ENCODE data around the gene TOMM6.

The TOMM6 gene

GRCh38 chr6:41789390-41789724, 1.9 kb downstream of the TOMM6 start:
- no peak for TF ChIP-seq CTCF (IDR thresholded peaks at IDR 0.05; ENCODE audit: low read depth, low read length)

GRCh38 chr6:41790045-41790444, 2.6 kb downstream of the TOMM6 start:
- no peak for DNase-seq (ENCODE audit: extremely low read depth, low read depth)
- no peak for TF ChIP-seq CTCF (IDR thresholded peaks at IDR 0.05; ENCODE audit: low read depth, low read length)

More at GRCh38 chr6:41789390-41789724, 1.9 kb downstream of the TOMM6 start:
- no peak for DNase-seq (ENCODE audit: extremely low read depth, low read depth)

GRCh38 chr6:41791305-41791704, 3.8 kb downstream of the TOMM6 start:
- no peak for DNase-seq (ENCODE audit: extremely low read depth, low read depth)
- TF ChIP-seq CTCF (IDR thresholded peaks at IDR 0.05; ENCODE audit: low read depth, low read length) = no peak

- DNase-seq (ENCODE audit: extremely low read depth, low read depth) = no peak
- no peak for TF ChIP-seq CTCF (IDR thresholded peaks at IDR 0.05; ENCODE audit: low read depth, low read length)
Observed at GRCh38 chr6:41791984-41792383, 4.5 kb downstream of the TOMM6 start.

GRCh38 chr6:41796474-41796873, 9.0 kb downstream of the TOMM6 start:
- no peak for TF ChIP-seq CTCF (IDR thresholded peaks at IDR 0.05; ENCODE audit: low read depth, low read length)
- no peak for DNase-seq (ENCODE audit: extremely low read depth, low read depth)

GRCh38 chr6:41798901-41799558, 11.5 kb downstream of the TOMM6 start:
- no peak for DNase-seq (ENCODE audit: extremely low read depth, low read depth)
- TF ChIP-seq CTCF (IDR thresholded peaks at IDR 0.05; ENCODE audit: low read depth, low read length) = no peak

GRCh38 chr6:41799559-41799911, 12.0 kb downstream of the TOMM6 start:
- no peak for TF ChIP-seq CTCF (IDR thresholded peaks at IDR 0.05; ENCODE audit: low read depth, low read length)
- no peak for DNase-seq (ENCODE audit: extremely low read depth, low read depth)
